KMS-11 (cell line): ENCODE results near the gene BNC2.

Experiments
- H2AFZ ChIP-seq: fragments of 200-600 bp; sonication (generic); 2 replicates; pipeline ENCODE4 v1.6.1; 2016; ENCODE audit warnings: antibody characterized with exemption, mixed run types, low read depth
- H3K27ac ChIP-seq: fragments of 200-600 bp; sonication (generic); 2 replicates; pipeline ENCODE4 v1.6.1; 2016; ENCODE audit warnings: mild to moderate bottlenecking, mixed run types
- H3K27me3 ChIP-seq: fragments of 200-600 bp; sonication (generic); 2 replicates; pipeline ENCODE4 v1.6.1; 2017; ENCODE audit warnings: mild to moderate bottlenecking, low read depth, mixed run types, moderate library complexity; ENCODE audit not compliant: insufficient read depth
- H3K36me3 ChIP-seq: fragments of 200-600 bp; sonication (generic); 2 replicates; pipeline ENCODE4 v1.6.1; 2017; ENCODE audit warnings: mild to moderate bottlenecking, mixed run types; ENCODE audit not compliant: insufficient read depth
- H3K4me1 ChIP-seq: fragments of 200-600 bp; sonication (generic); 2 replicates; pipeline ENCODE4 v1.6.1; 2016; ENCODE audit warnings: mild to moderate bottlenecking, low read depth, mixed run types; ENCODE audit not compliant: poor library complexity, severe bottlenecking
- H3K4me2 ChIP-seq: fragments of 200-600 bp; sonication (generic); 2 replicates; pipeline ENCODE4 v1.7.0; 2016; ENCODE audit warnings: mild to moderate bottlenecking, mixed run types
- H3K4me3 ChIP-seq: fragments of 200-600 bp; sonication (generic); IDR thresholded peaks from 2 replicates; pipeline ENCODE4 v1.6.1; 2017; ENCODE audit warnings: low read depth, low read length, mixed read lengths; ENCODE audit not compliant: insufficient read depth
- H3K79me2 ChIP-seq: fragments of 200-600 bp; sonication (generic); 2 replicates; pipeline ENCODE4 v1.6.1; 2016; ENCODE audit warnings: low read depth, mixed run types; ENCODE audit not compliant: insufficient read depth
- H3K9ac ChIP-seq: fragments of 200-600 bp; sonication (generic); 2 replicates; pipeline ENCODE4 v1.6.1; 2016; ENCODE audit warnings: mild to moderate bottlenecking, mixed run types
- H4K20me1 ChIP-seq: fragments of 200-600 bp; sonication (generic); 2 replicates; pipeline ENCODE4 v1.6.1; 2016; ENCODE audit warnings: mild to moderate bottlenecking, mixed run types; ENCODE audit not compliant: insufficient read depth
- TF ChIP-seq, protein P1 (sequence below): fragments of 200-600 bp; sonication (generic); conservative IDR thresholded peaks from 2 replicates; pipeline ENCODE4 v1.6.1; 2017; ENCODE audit warnings: low read depth, mild to moderate bottlenecking, antibody characterized with exemption, low read length, moderate library complexity, mixed read lengths

BNC2 gene

DNA sequence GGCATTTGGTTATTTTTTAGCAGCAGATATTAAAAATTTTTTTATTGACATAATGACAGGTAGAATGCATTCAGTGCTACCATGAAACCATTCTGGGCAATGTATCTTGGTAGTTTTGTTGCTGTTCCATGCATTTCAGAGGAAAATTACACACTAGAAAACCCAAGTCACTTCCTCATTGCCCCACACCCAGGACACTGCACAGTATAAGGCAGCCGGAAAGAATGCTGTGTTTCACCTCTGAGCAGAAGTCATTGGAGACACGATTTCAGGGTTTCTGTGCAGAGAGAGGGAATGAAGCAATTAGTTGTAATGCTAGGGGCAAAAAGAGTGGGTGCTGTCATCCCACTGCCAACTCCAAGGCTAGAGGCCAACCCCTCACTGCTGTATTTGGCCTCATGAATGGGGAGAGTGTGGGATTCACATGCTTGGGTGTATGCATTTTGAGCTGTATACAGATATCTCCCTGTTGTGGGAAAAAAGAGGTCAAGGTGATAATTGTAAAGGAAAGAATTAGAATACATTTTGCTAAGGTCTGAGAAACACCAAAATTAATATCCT, 290.5 kb downstream of the BNC2 start:
- no peaks in the 10 kb centered on the region for H3K36me3 ChIP-seq
- H3K4me3 ChIP-seq: no peak overlapping the region
- no peak overlapping the region for H3K27ac ChIP-seq
- H3K4me1 ChIP-seq: no peaks in the 10 kb centered on the region
- TF ChIP-seq, protein P1, sequence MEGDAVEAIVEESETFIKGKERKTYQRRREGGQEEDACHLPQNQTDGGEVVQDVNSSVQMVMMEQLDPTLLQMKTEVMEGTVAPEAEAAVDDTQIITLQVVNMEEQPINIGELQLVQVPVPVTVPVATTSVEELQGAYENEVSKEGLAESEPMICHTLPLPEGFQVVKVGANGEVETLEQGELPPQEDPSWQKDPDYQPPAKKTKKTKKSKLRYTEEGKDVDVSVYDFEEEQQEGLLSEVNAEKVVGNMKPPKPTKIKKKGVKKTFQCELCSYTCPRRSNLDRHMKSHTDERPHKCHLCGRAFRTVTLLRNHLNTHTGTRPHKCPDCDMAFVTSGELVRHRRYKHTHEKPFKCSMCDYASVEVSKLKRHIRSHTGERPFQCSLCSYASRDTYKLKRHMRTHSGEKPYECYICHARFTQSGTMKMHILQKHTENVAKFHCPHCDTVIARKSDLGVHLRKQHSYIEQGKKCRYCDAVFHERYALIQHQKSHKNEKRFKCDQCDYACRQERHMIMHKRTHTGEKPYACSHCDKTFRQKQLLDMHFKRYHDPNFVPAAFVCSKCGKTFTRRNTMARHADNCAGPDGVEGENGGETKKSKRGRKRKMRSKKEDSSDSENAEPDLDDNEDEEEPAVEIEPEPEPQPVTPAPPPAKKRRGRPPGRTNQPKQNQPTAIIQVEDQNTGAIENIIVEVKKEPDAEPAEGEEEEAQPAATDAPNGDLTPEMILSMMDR: no peak
- no peaks in the 10 kb centered on the region for H3K27me3 ChIP-seq
- H3K4me2 ChIP-seq: no peak overlapping the region
- no peaks in the 10 kb centered on the region for H4K20me1 ChIP-seq
- H3K79me2 ChIP-seq: no peaks in the 10 kb centered on the region
- H3K9ac ChIP-seq: no peak overlapping the region
- H2AFZ ChIP-seq: no peak overlapping the region

DNA sequence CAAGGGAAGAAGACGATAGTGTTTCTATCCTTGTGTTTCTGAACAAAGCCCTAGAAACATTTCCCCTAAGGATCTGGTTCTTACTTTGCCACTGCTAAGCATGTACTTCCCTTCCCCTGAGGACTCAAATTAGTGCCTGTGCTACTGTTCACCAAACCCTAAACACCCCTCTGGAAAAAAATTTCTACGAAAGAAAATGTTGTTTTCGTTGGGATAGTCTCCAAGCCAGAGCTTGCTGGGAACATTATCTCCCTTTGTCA, 294.6 kb downstream of the BNC2 start:
- no peak overlapping the region for H2AFZ ChIP-seq
- no peak overlapping the region for H3K27ac ChIP-seq
- no peaks in the 10 kb centered on the region for H4K20me1 ChIP-seq
- TF ChIP-seq, protein P1: no peak
- H3K4me1 ChIP-seq: no peaks in the 10 kb centered on the region
- no peaks in the 10 kb centered on the region for H3K79me2 ChIP-seq
- no peaks in the 10 kb centered on the region for H3K36me3 ChIP-seq
- no peak overlapping the region for H3K4me2 ChIP-seq
- H3K9ac ChIP-seq: no peak overlapping the region
- no peaks in the 10 kb centered on the region for H3K27me3 ChIP-seq
- H3K4me3 ChIP-seq: no peak overlapping the region

DNA sequence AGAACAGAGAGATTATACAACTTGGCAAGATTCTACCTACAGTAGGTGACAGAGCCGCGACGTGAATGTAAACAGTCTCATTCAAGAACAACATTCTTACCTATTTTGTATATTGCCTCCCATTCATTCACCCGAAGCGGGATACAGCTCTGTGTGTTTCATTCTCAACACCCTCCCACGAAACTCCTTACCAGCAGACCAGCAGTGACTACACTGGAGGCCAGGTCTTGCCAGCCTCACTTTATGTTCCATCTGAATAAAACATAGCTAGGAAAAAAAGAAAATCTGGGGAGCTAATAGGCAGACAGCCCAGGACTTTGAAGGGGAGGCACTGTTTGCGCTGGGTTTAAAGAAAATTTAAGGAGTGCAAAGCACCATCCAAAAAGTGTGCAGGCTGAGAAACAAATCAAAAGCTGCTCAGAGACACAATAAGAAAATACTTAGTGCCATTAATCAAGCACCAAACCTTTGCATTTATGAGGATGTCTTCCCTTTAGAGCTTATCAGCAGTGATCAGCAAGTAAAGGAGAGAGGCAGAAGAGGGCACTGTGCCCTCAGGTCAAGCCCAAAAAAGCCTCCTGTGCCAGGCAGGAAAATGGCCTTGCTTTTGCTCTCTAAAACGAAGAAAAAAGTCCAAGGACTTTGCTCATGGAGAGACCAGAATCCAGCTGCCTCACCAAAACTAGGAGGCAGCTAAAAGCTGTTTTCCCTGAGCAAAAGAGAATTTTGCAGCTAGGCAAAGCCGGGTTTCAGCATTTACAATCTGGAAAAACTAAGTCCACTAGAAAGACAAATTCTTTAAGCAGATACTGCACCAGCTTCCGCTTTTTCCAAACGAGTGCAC, 295.1 kb downstream of the BNC2 start:
- no peak overlapping the region for H2AFZ ChIP-seq
- TF ChIP-seq, protein P1: no peak
- no peaks in the 10 kb centered on the region for H3K27me3 ChIP-seq
- H3K27ac ChIP-seq: no peak overlapping the region
- H3K36me3 ChIP-seq: no peaks in the 10 kb centered on the region
- H3K4me1 ChIP-seq: no peaks in the 10 kb centered on the region
- no peaks in the 10 kb centered on the region for H3K79me2 ChIP-seq
- H3K4me2 ChIP-seq: no peak overlapping the region
- H4K20me1 ChIP-seq: no peaks in the 10 kb centered on the region
- H3K4me3 ChIP-seq: no peak overlapping the region
- H3K9ac ChIP-seq: no peak overlapping the region

DNA sequence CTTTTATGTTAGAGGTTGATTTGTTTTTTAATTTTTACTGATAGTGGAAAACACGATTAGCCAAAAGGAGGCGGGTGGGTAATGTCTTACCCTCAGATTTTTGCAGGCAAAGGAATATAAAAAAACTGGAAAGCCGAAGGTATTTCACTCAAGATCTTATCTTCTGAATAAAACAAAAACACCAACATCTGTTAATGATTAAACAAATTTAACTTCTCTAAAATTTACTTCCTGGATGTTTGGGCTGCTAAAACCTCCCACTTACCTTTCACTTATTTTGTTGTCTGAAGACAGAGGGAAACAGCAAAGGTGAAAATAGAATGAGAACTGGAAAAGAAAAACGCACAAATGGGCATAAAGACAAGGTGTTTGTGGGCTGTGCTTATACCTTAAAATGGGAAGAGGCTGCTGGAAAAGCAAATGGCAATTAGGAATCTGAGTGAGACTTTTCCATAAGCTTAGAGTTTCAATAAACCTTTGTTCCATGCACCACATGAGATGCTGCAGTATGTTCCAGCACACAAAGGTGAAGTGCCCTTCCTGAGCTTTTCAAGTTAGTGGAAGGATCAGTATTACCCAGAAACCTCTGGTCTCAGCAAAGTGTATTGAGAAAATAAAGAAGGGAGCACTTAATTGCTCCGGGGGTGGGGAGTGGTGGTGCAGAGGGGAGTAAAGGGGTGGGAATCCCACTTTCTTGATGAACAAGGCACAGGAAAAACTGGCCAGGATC, 298.3 kb downstream of the BNC2 start:
- H3K9ac ChIP-seq: no peak overlapping the region
- H3K79me2 ChIP-seq: no peaks in the 10 kb centered on the region
- H3K27ac ChIP-seq: no peak overlapping the region
- no peak overlapping the region for H2AFZ ChIP-seq
- H3K4me2 ChIP-seq: no peak overlapping the region
- no peaks in the 10 kb centered on the region for H4K20me1 ChIP-seq
- no peaks in the 10 kb centered on the region for H3K4me1 ChIP-seq
- TF ChIP-seq, protein P1: no peak
- H3K27me3 ChIP-seq: no peaks in the 10 kb centered on the region
- no peak overlapping the region for H3K4me3 ChIP-seq
- H3K36me3 ChIP-seq: no peaks in the 10 kb centered on the region
